ENCODE results near the gene EME1.

EME1 gene

DNA sequence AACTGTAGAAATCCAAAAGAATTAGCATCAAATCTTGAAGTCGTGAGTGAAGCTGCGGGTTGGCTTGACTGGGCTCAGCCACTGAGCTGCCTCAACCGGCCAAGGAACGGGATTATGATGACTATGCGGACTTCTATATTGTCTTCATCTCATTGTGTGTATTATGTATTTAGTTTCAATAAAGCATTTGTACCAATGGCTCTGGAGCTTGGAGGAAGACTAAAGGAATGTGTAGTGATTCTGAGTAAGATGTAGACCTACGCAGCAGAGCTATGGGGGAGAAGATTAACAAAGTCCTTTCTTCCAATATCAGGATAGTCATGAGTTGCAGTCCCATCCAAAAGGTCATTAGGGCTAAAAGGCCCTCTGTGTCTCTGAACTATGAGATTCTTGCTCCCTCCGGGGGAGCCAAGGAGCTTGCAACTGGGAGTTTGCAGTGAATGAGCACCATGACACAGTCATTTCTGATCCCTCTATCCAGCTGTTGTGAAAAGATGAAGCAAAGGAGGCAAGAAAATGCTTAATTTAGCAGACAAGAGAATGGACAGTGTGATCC lies 8.3 kb downstream of the EME1 start:
- no peaks in the 10 kb centered on the region for H3K4me1 ChIP-seq
- TF ChIP-seq, protein P1, sequence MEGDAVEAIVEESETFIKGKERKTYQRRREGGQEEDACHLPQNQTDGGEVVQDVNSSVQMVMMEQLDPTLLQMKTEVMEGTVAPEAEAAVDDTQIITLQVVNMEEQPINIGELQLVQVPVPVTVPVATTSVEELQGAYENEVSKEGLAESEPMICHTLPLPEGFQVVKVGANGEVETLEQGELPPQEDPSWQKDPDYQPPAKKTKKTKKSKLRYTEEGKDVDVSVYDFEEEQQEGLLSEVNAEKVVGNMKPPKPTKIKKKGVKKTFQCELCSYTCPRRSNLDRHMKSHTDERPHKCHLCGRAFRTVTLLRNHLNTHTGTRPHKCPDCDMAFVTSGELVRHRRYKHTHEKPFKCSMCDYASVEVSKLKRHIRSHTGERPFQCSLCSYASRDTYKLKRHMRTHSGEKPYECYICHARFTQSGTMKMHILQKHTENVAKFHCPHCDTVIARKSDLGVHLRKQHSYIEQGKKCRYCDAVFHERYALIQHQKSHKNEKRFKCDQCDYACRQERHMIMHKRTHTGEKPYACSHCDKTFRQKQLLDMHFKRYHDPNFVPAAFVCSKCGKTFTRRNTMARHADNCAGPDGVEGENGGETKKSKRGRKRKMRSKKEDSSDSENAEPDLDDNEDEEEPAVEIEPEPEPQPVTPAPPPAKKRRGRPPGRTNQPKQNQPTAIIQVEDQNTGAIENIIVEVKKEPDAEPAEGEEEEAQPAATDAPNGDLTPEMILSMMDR (IDR thresholded peaks at IDR 0.05; ENCODE audit: low read depth, low read length): no peak
- H3K9me3 ChIP-seq: no peaks in the 10 kb centered on the region
- no peak overlapping the region for H3K4me3 ChIP-seq (ENCODE audit: low read depth, low read length)
- no peaks in the 10 kb centered on the region for H3K27me3 ChIP-seq
- no peak for DNase-seq
- peaks cover 67% of the 10 kb centered on the region for H3K36me3 ChIP-seq

DNA sequence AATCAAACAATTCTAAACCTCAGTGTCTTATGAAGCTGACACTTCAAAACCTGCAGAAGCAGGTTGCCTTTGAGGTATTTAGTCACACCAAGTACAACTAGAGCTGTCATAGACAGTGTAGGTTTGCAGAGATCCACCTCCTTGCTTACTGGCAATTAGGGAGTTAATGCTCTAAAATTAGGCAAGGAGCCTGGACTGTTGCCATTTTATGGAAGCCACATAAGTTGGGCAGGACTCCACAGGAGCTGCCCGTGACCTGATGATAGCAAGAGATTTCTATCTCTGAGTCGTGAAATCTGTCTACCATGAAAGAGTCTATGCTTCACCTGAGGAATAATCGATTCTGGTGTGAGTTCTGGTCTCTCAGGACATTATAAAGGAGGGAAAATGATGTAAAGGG lies 8.9 kb downstream of the EME1 start:
- H3K4me3 ChIP-seq (ENCODE audit: low read depth, low read length): no peak overlapping the region
- H3K9me3 ChIP-seq: no peaks in the 10 kb centered on the region
- H3K36me3 ChIP-seq: peaks cover 73% of the 10 kb centered on the region
- DNase-seq: no peak
- no peaks in the 10 kb centered on the region for H3K27me3 ChIP-seq
- TF ChIP-seq, protein P1 (IDR thresholded peaks at IDR 0.05; ENCODE audit: low read depth, low read length): no peak
- H3K4me1 ChIP-seq: no peaks in the 10 kb centered on the region

DNA sequence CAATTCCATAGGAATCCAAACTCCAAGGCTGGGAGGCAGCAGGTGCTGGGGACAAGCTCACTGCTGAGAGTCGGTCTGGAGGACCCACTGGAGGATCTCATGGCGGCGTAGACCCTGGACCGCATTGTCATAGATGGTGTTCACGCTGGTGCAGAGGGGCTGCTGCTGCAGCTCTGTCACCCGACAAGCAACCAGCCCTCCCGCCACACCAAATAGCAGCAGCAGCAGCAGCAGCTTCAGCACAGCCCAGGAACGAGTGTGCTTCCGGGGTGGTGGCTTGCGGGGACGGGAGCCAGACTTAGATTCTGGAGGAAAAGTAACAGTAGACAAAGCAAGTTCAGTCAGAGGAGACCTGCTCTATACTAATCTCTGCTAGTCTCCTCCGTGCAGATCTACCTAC lies 9.9 kb downstream of the EME1 start:
- no peaks in the 10 kb centered on the region for H3K27me3 ChIP-seq
- no peaks in the 10 kb centered on the region for H3K4me1 ChIP-seq
- no peak for DNase-seq
- TF ChIP-seq, protein P1 (IDR thresholded peaks at IDR 0.05; ENCODE audit: low read depth, low read length): no peak
- H3K9me3 ChIP-seq: no peaks in the 10 kb centered on the region
- H3K36me3 ChIP-seq: peaks cover 83% of the 10 kb centered on the region
- H3K4me3 ChIP-seq (ENCODE audit: low read depth, low read length): no peak overlapping the region

DNA sequence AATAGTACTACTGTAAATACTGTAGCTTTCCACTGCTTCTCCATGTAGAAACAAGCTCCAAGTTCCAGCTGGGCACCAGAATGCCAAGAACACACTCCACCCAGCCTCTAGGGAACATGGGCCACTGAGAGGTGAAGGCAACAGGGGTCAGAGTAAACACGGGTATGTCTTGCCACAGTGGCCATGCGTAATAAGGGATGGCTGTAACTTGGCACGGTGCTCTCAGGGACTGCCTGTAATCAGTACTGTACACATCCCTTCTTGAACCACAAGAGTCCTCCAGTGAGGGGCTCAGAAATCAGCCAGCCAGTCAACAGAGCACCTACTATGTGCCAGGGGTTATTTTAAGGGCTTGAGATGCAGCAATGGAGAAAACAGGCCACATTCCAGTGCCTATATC lies 13.5 kb downstream of the EME1 start:
- Histone ChIP-seq H3K36me3 (peaks cover 96% of the 10 kb centered on the region), H3K27me3 (no peaks in the 10 kb centered on the region), H3K9me3 (no peaks in the 10 kb centered on the region), H3K4me3 (ENCODE audit: low read depth, low read length) (no peak overlapping the region), H3K4me1 (no peaks in the 10 kb centered on the region)
- TF ChIP-seq, protein P1 (IDR thresholded peaks at IDR 0.05; ENCODE audit: low read depth, low read length): no peak
- DNase-seq: no peak

DNA sequence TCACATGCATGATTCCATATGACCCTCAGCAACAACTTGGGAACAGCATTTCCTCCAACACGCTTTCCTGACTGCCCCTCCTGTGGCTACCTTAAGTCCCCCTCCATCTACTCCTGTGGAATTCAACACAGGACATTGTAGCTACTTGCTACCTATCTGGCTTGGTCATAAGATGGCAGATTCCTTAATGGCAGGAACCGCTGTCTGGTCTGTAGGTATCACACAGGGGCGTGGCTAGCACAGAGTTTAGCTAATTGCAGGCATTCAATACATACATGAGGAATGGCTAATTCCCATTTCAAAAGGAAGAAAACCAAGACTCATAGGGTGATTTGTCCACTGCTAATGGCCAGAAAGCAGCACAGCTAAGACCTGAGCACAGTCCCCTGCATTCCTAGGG lies 15.7 kb downstream of the EME1 start:
- Histone ChIP-seq H3K4me1 (no peaks in the 10 kb centered on the region), H3K36me3 (peaks cover 96% of the 10 kb centered on the region), H3K9me3 (no peaks in the 10 kb centered on the region), H3K4me3 (ENCODE audit: low read depth, low read length) (no peak overlapping the region), H3K27me3 (no peaks in the 10 kb centered on the region)
- TF ChIP-seq, protein P1 (IDR thresholded peaks at IDR 0.05; ENCODE audit: low read depth, low read length): no peak
- no peak for DNase-seq

DNA sequence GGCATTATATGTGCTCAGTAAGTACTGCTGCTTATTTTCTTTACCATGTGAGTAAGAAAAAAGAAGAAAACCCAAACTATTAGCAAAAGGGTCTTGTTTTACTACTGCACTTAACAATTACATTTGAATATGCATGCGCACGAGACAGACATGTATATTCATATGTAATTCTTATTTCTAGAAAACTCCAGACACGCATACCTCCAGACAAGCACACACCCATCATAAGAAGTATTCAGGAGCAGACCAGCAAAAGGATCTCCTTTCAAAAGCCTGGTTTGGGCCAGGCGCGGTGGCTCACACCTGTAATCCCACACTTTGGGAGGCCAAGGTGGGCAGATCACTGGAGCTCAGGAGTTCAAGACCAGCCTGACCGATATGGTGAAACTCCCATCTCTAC lies 16.5 kb downstream of the EME1 start:
- TF ChIP-seq, protein P1 (IDR thresholded peaks at IDR 0.05; ENCODE audit: low read depth, low read length): no peak
- Histone ChIP-seq H3K36me3 (peaks cover 95% of the 10 kb centered on the region), H3K4me3 (ENCODE audit: low read depth, low read length) (no peak overlapping the region), H3K4me1 (no peaks in the 10 kb centered on the region), H3K27me3 (no peaks in the 10 kb centered on the region), H3K9me3 (no peaks in the 10 kb centered on the region)
- no peak for DNase-seq
